SH-SY5Y (cell line): ENCODE measurements around the gene NAA16.

ENCODE experiments used
- GATA2 ChIP-seq: IDR thresholded peaks from 2 replicates; pipeline ENCODE4 v1.6.1; 2011; ENCODE audit warnings: mild to moderate bottlenecking, low read depth, low read length
- GATA3 ChIP-seq: IDR thresholded peaks from 2 replicates; pipeline ENCODE4 v1.6.1; 2011; ENCODE audit warnings: low read depth, mild to moderate bottlenecking, low read length, moderate library complexity

DNA sequence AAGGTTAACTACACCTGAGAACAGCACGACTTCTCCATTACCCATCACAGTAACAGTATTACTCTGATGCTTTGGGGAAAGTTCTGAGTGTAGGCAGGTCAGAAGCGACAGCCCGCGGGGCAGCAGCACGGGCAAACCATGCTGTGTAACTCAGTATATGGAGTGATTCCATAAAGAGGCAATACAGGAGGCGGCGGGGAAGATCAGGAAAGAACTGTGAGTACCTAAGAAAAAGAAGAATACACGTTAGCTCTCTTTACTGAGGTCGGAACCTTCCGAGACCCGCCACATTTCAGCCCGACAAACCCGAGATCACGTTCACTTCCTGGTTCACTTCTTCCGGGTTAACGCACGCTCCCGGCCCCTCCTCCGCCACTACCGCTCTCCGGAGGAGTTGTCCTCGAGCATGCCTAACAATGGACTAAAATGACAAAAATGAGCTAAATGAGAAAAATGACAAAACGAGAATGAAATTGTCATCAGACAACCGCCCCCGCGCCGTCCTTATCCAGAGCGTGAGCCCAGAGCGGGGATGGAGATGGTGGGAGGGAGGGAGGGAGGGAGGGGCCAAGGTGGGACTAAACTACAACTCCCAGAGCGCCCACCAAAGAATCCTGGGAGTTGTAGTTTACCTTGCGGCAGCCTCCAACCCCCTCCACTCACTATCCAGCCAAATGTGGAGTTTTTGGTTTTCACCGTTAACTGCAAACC is 47.7 kb upstream of the NAA16 start, which contains the start of gene MTRF1:
- TF ChIP-seq GATA3: no peak
- TF ChIP-seq GATA2: no peak
